ENCODE data around the gene BSCL2.
A peak's percentile ranks its signal among the peaks of the same experiment; 100 is the strongest.
"Not testable (repeated sequence)": the region's sequence is repeated elsewhere in the genome, so short reads cannot be mapped to it uniquely, and the experiment has no call there.

Gene BSCL2

DNA sequence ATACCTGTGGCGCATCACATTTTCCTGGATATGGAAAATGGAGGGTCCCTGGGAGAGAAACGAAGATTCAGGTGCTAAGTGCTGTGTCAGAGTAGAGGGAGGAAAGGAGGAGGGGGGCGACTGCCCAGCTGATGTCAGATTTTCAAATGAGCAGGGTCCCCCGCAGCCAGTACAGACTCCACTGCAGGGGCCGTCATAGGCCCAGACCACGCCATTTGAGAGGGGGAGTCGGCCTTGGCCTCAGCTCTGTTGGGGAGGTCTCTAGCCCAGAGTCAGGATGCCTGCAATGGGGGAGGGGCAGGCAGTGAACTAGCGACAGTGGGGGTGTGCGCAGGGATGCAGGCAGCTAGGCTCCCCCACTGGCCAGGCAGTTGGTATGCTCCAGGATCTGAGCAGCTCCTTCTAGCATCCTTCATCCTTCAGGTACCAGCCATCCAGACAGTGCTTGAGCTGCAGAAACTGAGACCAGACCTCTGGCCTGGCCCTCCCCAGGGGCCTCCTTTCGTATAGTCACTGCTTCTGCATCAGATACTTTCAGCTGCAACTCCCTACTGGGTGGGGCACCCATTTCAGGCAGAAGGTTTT is at the start of gene BSCL2, which contains the start of gene GNG3:
TSS of gene BSCL2 (minus strand) at position 148 of the 585 bp plus-strand sequence. CDS start 229 bp downstream, outside the sequence.
TSS of gene GNG3 (plus strand) at position 400 of the 585 bp plus-strand sequence. CDS start 620 bp downstream, outside the sequence.
- DNase-seq = no peak

- no peak for DNase-seq
These were observed 47.9 kb upstream of the BSCL2 start for GRCh38 chr11:62755086-62755615.

GRCh38 chr11:62753736-62754603 is 46.7 kb upstream of the BSCL2 start, which contains the start of gene ZBTB3:
TSS of gene ZBTB3 (minus strand) at chr11:62754160. CDS start at chr11:62753664, 496 bp downstream.
- peak; percentile 98 for DNase-seq

- no peak for DNase-seq
These were observed 45.9 kb upstream of the BSCL2 start for GRCh38 chr11:62752994-62753735.

GRCh38 chr11:62752177-62752785 is 45.1 kb upstream of the BSCL2 start:
- no peak for DNase-seq

- not testable (repeated sequence) for DNase-seq
These were observed 42.7 kb upstream of the BSCL2 start for GRCh38 chr11:62749931-62750330.

- no peak for DNase-seq
These were observed 40.4 kb upstream of the BSCL2 start for GRCh38 chr11:62747475-62748160.

DNA sequence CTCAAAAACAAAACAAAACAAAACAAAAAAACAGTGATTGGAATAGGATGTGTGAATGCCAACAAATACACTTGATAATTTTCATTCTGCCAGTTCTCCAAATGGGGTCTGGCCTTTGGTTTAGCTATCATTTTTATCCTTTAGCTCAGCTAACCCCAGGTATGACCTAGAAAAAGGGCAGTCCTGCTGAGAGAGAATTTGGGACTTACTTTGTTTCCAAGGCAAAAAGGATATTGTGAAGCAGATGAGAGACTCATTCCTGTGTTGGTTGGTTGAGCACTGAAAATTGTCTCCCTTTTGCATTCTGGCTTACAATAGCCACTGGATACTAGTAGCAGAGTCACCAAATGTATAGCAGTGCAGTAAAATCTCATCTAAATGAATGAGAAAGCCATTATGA is 30.0 kb upstream of the BSCL2 start:
- DNase-seq = no peak

DNA sequence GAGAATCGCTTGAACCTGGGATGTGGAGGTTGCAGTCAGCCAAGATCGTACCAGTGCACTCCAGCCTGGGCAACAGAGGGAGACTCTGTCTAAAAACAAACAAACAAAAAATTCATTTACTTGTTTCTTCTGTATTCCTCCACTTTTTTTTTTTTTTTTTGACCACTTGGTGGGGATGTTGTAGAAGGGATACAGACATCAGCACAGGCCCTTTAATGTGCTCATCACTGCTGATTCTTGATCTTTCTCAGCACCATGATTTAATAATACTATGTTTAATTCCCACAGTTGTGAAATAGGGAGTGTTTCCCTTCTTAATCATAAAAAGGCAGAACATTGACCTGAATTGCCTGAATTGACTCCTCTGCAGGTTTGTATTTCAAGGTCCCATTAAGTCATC is 25.6 kb upstream of the BSCL2 start:
- no peak for DNase-seq

DNA sequence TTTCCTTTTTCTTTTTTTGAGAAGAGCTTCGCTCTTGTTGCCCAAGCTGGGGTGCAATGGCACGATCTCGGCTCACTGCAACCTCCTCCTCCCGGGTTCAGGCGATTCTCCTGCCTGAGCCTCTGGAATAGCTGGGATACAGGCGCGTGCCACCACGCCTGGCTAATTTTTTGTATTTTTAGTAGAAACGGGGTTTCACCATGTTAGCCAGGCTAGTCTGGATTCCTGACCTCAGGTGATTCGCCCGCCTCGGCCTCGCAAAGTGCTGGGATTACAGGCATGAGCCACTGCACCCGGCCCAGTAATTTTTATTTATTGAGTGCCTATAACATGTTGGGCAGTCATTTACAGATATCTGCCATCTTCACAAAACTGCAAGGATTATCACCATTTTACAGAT is 22.9 kb upstream of the BSCL2 start:
- not testable (repeated sequence) for DNase-seq

GRCh38 chr11:62728171-62728988 is 21.2 kb upstream of the BSCL2 start, which contains the start of gene TTC9C:
TSS of gene TTC9C (plus strand) at chr11:62728486. CDS start at chr11:62728849, 363 bp downstream.
- peak; percentile 80 for DNase-seq

DNA sequence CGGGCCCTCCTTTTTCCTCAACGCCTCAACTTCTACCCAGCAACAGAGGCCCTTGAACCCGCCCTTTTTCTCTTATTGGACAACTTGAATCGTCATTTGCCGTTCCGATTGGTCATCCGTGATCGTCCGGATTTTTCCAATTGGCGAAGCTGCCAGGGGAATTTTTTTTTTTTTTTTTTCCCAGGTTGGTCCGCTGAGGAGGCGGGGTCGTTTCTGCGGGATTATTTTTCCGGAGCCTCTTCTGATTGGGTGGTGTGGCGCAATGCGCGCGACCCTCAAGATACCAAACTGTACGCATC is 20.6 kb upstream of the BSCL2 start:
- DNase-seq = peak; percentile 95

DNA sequence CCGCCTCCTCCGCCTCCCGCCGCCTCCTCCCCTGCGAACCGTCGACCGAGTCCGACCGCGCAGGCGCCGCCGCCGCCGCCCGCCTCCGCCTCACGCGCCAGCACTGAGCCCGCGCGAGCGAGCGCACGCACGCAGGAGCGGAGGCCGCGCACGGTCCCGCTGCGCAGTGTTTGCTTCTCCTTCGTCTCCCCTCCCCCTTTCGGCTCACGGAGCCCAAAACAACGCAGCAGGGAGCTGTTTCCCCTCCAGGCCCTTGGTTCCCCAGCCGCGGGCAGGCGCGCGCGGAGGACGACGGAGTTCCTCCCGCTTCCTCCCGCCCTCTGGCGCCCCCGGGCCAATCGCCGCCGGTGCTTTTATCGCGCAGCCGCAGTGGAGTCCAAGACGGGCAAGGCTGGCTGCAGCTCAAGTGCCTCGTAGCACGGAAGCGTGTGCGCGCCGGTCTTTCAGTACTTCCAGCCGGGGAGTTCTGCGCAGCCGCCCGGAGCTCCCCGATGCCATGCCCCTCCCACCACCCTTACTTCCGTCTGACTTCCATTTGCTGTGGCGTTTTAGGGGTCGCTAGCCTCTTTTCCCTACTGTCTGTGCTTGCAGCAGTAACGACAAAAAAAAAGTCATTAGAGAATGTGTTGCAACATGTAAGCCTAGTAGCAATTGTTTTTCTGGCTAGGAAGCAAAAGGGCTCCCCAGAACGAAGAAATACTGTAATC is 20.1 kb upstream of the BSCL2 start, which contains the start of gene HNRNPUL2:
TSS of gene HNRNPUL2 (minus strand) at position 293 of the 707 bp plus-strand sequence. CDS start 301 bp downstream, outside the sequence.
- peak; percentile 98 for DNase-seq

DNA sequence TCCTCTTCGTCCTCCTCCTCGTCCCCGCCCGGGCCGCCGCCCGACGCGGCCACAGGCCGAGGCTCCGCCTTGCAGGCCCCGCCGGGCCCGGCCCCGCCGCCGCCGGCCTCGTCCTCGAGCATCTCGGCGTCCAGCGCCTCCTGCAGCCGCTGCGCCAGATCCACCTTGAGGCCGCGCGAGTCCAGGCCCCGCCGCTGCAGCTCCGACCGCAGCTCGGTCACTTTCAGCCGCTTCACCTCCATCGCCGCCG is 19.6 kb upstream of the BSCL2 start:
- DNase-seq = no peak

DNA sequence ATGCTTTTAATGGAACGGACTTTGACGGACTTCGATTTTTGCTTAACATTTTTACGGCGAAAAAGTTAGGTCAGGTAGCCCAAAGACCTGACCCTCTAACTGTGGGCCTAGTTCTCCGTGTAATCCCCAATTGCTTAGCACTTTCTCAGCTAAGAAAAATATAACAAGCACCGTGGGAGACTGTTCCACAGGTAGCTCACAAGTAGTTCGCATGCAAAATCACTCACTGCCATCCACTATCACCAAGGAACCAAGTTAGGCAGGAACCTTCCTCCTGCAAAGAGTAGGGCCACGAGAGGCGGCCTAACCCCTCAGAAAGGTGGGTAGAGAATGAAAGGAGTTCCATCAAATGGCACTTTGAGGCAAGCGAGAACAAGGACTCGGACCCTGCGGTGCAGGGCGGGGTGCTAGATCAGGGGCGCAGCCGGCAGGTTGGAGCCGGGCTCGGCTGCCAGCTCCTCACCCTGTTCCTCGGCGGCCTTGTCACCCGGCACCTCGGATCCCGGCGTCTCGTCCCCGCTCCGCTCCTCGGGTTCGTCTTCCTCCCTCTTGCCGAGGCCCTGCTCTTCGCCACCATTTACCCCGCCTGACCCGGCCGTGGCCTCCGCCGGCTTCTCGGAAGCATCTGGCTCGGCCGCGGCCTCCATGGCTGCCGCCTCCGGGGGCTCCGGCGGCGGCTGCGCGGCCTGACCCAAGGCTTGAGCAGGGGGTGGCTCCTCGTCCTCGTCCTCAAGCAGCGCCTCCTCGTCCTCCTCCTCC is 19.1 kb upstream of the BSCL2 start:
- DNase-seq = no peak

DNA sequence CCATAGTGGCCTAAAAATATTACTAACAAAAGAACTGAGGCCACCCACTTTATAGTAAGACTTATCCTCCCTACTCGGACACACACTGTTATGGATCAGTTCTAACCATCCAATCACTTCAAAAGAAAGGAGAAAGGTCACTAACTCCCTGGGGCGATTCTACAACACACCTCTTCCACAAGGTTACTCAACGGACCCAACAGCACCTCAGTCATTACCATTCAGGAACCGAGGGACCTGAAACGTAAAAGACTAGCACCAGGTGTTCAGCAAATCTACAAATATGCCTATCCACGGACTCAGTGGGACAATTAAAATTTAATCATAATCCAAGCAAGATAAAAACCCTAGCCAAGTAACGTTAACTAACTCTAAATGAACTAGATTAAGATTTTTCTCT is 18.4 kb upstream of the BSCL2 start:
- no peak for DNase-seq

DNA sequence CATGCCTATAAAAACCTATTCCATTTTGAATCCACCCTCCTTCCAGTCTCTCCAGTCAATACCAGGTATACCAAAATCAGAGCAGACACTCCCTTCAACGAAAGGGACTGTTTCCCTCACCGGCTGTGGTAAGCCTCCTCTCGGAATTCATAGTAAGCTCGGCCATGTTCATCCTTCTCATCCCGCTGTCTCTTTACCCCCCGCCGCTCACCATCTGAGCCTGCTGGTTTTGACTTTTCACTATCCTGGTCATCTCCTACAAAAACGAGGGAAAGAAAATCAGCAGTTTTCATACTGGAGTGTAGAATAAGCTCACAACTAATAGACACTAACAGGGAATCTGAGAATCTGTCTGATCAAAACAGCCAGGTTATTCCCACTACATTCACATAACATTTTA is 16.9 kb upstream of the BSCL2 start:
- no peak for DNase-seq

GRCh38 chr11:62721994-62722393 is 14.8 kb upstream of the BSCL2 start:
- DNase-seq = no peak

- DNase-seq = no peak
These were observed 12.2 kb upstream of the BSCL2 start for GRCh38 chr11:62719302-62719978.

Data from NCI-H1048 (cell line).